DND-41 (cell line): ENCODE measurements around the gene FBXO9.
"Not testable (repeated sequence)": the region's sequence is repeated elsewhere in the genome, so short reads cannot be mapped to it uniquely, and the experiment has no call there.

Source experiments
- ATAC-seq: fragments of 200-7000 bp; cut with Tn5 transposase; 3 replicates; pipeline ENCODE4 v1.9.1; 2021; ENCODE audit warnings: low read depth; ENCODE audit not compliant: insufficient read depth
- DNase-seq: peaks from one replicate; pipeline ENCODE4 v3.0.0-alpha.2; 2020
- H2AFZ ChIP-seq: 2 replicates; pipeline ENCODE4 v1.6.0; 2012; ENCODE audit warnings: low read depth, low read length
- H3K27ac ChIP-seq: 2 replicates; pipeline ENCODE4 v1.5.1; 2012; ENCODE audit warnings: low read length, inconsistent platforms
- H3K27me3 ChIP-seq: fragments of 200-600 bp; sonication (generic); 2 replicates; pipeline ENCODE4 v1.6.0; 2012; ENCODE audit warnings: low read length, mild to moderate bottlenecking, inconsistent platforms; ENCODE audit not compliant: insufficient read depth, poor library complexity
- H3K36me3 ChIP-seq: 2 replicates; pipeline ENCODE4 v1.5.1; 2012; ENCODE audit warnings: low read length, inconsistent platforms; ENCODE audit not compliant: insufficient read depth
- H3K4me1 ChIP-seq: 2 replicates; pipeline ENCODE4 v1.5.1; 2012; ENCODE audit warnings: mild to moderate bottlenecking, low read length; ENCODE audit not compliant: insufficient read depth
- H3K4me2 ChIP-seq: 2 replicates; pipeline ENCODE4 v1.6.0; 2012; ENCODE audit warnings: mild to moderate bottlenecking, moderate library complexity, low read length, inconsistent platforms; ENCODE audit not compliant: insufficient read depth
- H3K4me3 ChIP-seq, 2 experiments: fragments of 200-600 bp in 1 of 2; shearing (Covaris generic) in 1 of 2; 2 replicates each; pipeline ENCODE4 v1.5.1; 2012 to 2016; ENCODE audit warnings: inconsistent platforms in 2 of 2, low read length in 2 of 2, mild to moderate bottlenecking in 2 of 2, low read depth in 1 of 2, moderate library complexity in 1 of 2
- H3K79me2 ChIP-seq: 2 replicates; pipeline ENCODE4 v1.6.0; 2012; ENCODE audit warnings: low read length, inconsistent platforms; ENCODE audit not compliant: insufficient read depth
- H3K9ac ChIP-seq: 2 replicates; pipeline ENCODE4 v1.6.0; 2012; ENCODE audit warnings: low read depth, mild to moderate bottlenecking, inconsistent platforms, low read length, moderate library complexity
- H3K9me3 ChIP-seq: 2 replicates; pipeline ENCODE4 v1.5.1; 2012; ENCODE audit warnings: low read length, moderate library complexity, mild to moderate bottlenecking, inconsistent platforms; ENCODE audit not compliant: insufficient read depth, severe bottlenecking
- H4K20me1 ChIP-seq: 2 replicates; pipeline ENCODE4 v1.6.0; 2012; ENCODE audit warnings: low read length; ENCODE audit not compliant: insufficient read depth
- CTCF ChIP-seq: IDR thresholded peaks from 2 replicates; pipeline ENCODE4 v1.5.1; 2012; ENCODE audit warnings: borderline replicate concordance, low read length, moderate library complexity, mild to moderate bottlenecking; ENCODE audit not compliant: poor library complexity, severe bottlenecking; ENCODE audit errors: extremely low read depth
- EZH2 ChIP-seq: IDR thresholded peaks from 3 replicates; pipeline ENCODE4 v1.6.1; 2012; ENCODE audit warnings: borderline replicate concordance, low read depth, mild to moderate bottlenecking, moderate library complexity, low read length, inconsistent platforms; ENCODE audit not compliant: severe bottlenecking

FBXO9 gene

GRCh38 chr6:53045891-53046673 lies 19.1 kb upstream of the FBXO9 start:
- no peak overlapping the region for H3K4me3 ChIP-seq
- H3K9ac ChIP-seq: no peak overlapping the region
- DNase-seq (no peak), ATAC-seq (no peak)
- peaks cover 24% of the 10 kb centered on the region for H3K4me1 ChIP-seq
- no peak overlapping the region for H3K27ac ChIP-seq
- peaks cover 7% of the 10 kb centered on the region for H3K36me3 ChIP-seq
- H3K27me3 ChIP-seq: no peaks in the 10 kb centered on the region
- no peak overlapping the region for H3K4me2 ChIP-seq
- no peak for TF ChIP-seq CTCF
- no peak for TF ChIP-seq EZH2
- H4K20me1 ChIP-seq: 0 out of 2 replicates have a peak, but pooled peaks cover 8% of the 10 kb centered on the region
- H3K79me2 ChIP-seq: peaks cover 4% of the 10 kb centered on the region; the same call in 1 of the 2 replicates
- no peaks in the 10 kb centered on the region for H3K9me3 ChIP-seq
- no peak overlapping the region for H2AFZ ChIP-seq

GRCh38 chr6:53048431-53049195 lies 16.6 kb upstream of the FBXO9 start:
- Histone ChIP-seq H2AFZ (no peak overlapping the region), H3K4me3 (no peak overlapping the region), H3K4me1 (peaks cover 24% of the 10 kb centered on the region), H3K4me2 (peak overlapping the region; percentile 23; the same call in 1 of the 2 replicates), H3K36me3 (peaks cover 5% of the 10 kb centered on the region; the same call in 1 of the 2 replicates), H3K27me3 (no peaks in the 10 kb centered on the region), H3K79me2 (peaks cover 10% of the 10 kb centered on the region), H3K9ac (no peak overlapping the region), H4K20me1 (0 out of 2 replicates have a peak, but pooled peaks cover 8% of the 10 kb centered on the region), H3K9me3 (no peaks in the 10 kb centered on the region), H3K27ac (no peak overlapping the region)
- no peak for TF ChIP-seq EZH2
- TF ChIP-seq CTCF: no peak
- DNase-seq (peak; percentile 42), ATAC-seq (peak; percentile 94)

- no peak overlapping the region for H3K9ac ChIP-seq
- no peak overlapping the region for H3K27ac ChIP-seq
- peaks cover 24% of the 10 kb centered on the region for H3K4me1 ChIP-seq
Measured at GRCh38 chr6:53049415-53049814, 15.8 kb upstream of the FBXO9 start.

GRCh38 chr6:53052152-53052551 lies 13.1 kb upstream of the FBXO9 start:
- ATAC-seq, H3K36me3 ChIP-seq, H3K9ac ChIP-seq, H3K4me2 ChIP-seq, H2AFZ ChIP-seq, H3K9me3 ChIP-seq, H3K27me3 ChIP-seq, DNase-seq, H3K27ac ChIP-seq, H3K4me3 ChIP-seq: not testable (repeated sequence)
- Histone ChIP-seq H4K20me1 (peaks cover 18% of the 10 kb centered on the region; the same call in 1 of the 2 replicates), H3K4me1 (peaks cover 24% of the 10 kb centered on the region), H3K79me2 (peaks cover 33% of the 10 kb centered on the region)

More at GRCh38 chr6:53049415-53049814, 15.8 kb upstream of the FBXO9 start:
- H3K9me3 ChIP-seq: no peaks in the 10 kb centered on the region
- no peak overlapping the region for H2AFZ ChIP-seq
- TF ChIP-seq CTCF (no peak), EZH2 (no peak)
- peaks cover 5% of the 10 kb centered on the region; the same call in 1 of the 2 replicates for H3K36me3 ChIP-seq
- 0 out of 2 replicates have a peak, but pooled peaks cover 11% of the 10 kb centered on the region for H4K20me1 ChIP-seq
- DNase-seq (peak; percentile 18), ATAC-seq (peak; percentile 17; the same call in 1 of the 3 replicates)
- peaks cover 16% of the 10 kb centered on the region for H3K79me2 ChIP-seq
- H3K4me2 ChIP-seq: peak overlapping the region; percentile 23; the same call in 1 of the 2 replicates
- no peaks in the 10 kb centered on the region for H3K27me3 ChIP-seq
- no peak overlapping the region for H3K4me3 ChIP-seq
